Right kidney (tissue), 1 donor: Measurements from ENCODE around the gene CDH11.

Experiments used
- DNase-seq: peaks from one replicate; pipeline ENCODE4 v3.0.0-alpha.2; 2016

CDH11 gene

DNA sequence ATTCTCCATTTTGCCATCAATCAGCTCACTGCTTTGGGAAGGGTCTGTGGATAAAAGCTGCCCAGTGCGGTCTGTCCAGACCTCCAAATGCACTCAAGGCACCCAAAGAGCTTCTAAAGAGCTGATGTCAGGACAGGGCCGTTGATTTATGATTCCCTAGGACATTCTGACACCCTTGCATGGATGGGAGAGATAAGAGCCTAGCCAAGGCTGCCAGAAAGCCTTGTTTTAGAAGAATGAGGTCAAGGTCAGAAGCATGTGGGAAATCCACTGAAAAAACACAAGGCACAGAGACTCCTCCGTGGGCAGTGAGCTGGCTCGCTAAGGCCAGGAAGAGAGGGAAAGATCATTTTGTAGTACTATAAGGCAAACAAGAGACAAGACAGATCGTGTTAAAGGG, 214.0 kb downstream of the CDH11 start:
- DNase-seq, result no peak

DNA sequence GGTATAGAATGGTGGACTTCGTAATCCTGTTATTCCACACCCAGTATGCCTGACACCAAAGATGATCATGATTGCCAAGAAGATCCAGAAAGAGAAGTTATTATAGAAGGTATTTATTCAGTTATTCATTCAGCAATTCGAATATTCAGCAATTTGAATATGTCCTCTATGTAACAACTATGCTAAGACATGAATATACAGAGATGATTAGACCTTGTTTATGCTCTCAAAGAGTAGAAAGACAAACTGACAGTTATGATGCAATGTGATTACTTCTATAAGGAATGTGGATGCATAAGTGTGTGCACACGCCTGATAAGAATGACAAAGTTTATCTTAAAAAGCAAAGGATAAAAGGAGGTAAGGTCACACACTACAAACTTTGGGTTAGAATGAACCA, 218.1 kb downstream of the CDH11 start:
- DNase-seq, result no peak

DNA sequence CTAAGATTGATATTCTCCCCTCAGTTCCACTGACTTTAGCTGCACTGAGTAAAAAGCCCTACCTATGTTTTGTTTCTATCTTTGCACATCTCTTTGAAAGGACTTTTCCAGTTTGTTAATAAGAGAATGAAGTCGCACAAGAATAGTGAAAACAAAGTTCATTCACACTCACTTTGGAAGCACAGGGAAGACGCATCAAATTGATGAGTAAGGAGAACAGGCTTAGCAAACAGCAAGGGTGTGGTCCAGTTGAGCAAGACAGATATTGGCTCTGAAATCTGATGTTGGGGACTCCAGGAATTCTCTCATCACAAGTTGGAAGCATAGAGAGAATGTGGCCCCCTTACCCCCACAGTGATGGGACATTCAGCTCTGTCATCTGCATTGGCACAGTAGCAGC, 221.3 kb downstream of the CDH11 start:
- no peak for DNase-seq

DNA sequence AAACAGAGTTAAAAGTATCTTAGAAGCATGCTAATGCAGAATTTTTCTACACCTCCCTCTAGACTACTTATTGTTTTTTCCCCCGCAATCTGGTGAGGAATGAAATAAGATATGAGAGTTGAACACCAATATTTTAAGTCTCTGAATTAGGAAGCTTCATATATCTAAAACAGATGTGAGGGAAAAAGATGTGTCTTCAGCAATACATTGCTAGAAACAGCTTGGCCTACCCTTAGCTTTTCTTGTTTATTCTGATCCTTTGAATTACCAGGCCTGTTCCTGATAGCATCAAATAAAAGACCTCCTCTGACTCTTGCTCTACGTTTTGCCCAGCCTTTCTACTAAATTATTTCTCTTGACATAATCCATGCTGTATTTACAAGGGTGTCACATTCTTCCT, 221.8 kb downstream of the CDH11 start:
- no peak for DNase-seq

DNA sequence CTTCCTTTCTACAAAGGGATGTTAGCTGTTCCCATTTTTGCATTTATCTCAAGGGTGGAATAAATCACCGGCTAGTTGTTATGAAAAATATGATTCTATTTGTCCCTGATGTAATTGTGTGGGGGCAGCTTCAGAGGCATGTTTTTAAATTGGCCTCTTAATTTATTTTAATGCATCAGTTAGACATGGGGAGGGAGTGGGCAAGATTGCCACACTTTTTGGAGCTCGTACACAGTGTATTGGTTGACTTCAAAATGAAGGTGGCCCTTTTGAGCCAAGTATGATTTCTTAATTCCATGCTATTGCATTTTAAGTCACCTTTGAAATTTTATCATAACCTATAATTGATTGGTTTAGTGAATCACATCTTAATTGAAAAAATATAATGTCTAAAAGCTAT, 223.7 kb downstream of the CDH11 start:
- no peak for DNase-seq
